Dermis microvascular lymphatic vessel endothelial cell (primary cell): ENCODE results near the gene PIPOX. TPM values are rescaled to one million over a fixed set of nuclear protein-coding genes. Genes with fewer than 3 reads are reported as not detected.

Experiments used
- DNase-seq, 2 donors: peaks; one replicate each; pipeline versions ENCODE4 v3.0.0 to v3.0.0-alpha.2; 2010; ENCODE audit warnings: low read depth in 2 of 2
- total RNA-seq: library from RNA; depleted of rRNA; stranded (reverse); fragments of >200 nt; gene quantifications from 2 replicates; pipeline ENCODE4 v1.2.1, GENCODE V29; 2014

PIPOX gene, protein sequence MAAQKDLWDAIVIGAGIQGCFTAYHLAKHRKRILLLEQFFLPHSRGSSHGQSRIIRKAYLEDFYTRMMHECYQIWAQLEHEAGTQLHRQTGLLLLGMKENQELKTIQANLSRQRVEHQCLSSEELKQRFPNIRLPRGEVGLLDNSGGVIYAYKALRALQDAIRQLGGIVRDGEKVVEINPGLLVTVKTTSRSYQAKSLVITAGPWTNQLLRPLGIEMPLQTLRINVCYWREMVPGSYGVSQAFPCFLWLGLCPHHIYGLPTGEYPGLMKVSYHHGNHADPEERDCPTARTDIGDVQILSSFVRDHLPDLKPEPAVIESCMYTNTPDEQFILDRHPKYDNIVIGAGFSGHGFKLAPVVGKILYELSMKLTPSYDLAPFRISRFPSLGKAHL
- total RNA-seq: 1.1 and 1.2 TPM in 2 replicates

DNA sequence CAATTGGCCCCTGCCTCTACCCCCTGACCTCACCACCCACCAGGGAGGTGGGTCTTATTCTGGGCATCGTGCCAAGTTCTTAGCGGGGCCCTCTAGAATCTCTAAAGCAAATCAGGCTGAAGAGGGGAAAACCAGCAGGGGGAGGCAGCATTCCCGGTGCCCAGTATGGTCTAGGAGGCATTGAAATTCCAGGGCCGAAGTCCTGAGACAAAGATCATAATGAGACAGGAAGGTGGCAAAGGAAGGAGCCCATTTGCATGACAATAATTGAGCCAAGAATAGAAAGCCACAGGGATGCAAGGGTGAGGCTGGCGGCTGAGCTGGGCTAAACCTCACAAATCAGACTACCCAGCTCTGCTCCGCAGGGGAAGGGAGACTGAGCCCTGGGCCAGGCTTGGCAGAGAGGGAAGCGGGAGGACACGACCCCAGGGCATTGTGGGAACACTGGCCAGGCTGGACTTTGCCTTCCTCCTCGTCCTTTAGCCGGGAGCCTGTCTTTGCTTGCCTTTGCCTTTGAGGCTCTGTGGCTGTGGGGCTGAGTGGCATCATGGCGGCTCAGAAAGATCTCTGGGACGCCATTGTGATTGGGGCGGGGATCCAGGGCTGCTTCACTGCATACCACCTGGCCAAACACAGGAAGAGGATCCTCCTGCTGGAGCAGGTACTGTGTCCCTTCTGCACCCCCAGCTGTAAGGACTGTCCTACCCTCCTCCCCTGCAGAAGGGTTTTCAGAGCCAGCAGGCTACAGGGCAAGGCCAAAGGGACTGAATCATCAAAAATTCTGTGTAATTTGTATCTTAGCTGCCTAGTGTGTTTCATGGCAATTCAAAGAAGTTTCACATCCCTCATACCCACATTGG lies at the start of gene PIPOX:
Gene PIPOX, plus strand, starts transcription at position 463 of the 860 bp plus-strand sequence. Its CDS starts 85 bp downstream, at position 548.
- DNase-seq: peak; percentile 7 to 43

DNA sequence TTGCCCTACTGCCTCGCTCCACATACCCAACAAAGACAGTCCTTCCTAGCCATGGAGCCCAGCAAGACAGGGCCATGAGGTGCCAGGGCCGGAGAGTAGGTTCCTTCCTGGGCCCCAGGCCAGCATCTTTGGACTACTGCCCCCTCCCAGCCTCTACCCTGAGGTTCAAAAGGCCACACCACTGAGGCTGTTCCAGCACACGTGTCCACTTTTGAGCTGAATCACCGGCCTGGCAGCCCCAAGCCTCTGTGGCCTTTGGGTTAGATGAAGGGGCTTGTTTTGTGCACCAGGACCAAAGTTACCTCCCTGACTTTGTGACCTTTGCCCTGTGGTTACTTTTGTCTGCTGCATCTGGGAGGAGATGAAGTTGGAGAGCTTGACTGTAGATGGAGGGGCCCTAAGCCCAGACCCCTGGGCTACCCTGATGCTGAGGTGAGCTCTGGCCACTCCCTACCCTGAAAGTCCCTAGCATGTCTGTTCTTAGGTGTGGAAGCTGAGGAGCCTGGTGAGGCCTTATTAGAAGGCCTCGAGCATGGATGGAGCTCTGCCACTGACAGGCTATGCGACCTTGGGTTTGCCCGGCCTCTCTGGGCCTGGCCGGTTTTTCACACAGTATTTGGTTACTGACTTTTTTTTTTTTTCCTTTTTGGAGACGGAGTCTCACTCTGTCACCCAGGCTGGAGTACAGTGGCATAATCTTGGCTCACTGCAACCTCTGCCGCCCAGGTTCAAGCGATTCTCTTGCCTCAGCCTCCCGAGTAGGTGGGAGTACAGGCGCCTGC lies 49.1 kb upstream of the PIPOX start:
- DNase-seq: no peak

DNA sequence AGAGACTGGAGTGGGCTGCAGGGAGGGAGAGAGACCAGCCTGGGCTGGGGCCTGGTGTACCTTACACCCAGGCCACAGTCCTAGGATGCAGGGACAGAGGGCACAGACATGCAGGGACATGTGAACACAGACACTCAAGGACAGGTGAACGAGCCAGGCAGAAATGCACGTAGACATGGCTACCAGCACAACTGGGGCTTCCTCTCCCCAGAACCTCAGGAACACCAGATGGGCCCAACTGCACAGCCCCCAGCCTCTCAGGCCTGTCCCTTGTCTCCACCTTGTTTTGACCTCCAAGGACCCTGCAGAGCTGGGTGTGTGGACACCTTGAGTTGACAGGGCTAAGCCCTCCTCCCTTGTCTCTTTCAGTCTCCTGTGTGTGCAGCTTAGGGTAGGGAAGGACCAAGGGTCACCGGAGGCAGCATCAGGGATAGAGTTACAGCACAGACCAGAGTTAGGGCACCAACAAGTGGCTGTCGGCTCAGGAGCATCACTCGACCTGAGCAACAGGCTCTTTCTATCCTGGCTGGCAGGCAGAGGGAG lies 46.3 kb upstream of the PIPOX start:
- DNase-seq: no peak

DNA sequence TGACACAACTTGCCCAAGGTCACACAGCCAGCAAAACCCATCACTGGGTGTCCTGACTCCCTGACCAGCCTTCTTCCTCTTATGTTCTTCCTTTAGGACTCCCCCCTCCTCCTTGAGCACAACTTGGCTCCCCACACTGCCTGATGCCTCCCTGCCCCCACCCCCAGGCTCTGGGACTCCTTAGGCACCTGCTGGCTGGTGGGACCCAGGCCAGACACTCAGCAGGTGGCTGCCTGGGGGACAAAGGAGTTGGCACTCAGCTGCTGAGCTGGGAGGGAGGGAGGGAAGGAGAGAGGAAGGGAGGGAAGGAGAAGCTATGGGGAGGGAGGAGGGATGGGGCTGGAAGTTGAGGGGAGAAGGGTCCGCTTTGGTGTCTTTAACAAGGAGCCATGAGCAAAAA lies 45.1 kb upstream of the PIPOX start:
- no peak for DNase-seq

DNA sequence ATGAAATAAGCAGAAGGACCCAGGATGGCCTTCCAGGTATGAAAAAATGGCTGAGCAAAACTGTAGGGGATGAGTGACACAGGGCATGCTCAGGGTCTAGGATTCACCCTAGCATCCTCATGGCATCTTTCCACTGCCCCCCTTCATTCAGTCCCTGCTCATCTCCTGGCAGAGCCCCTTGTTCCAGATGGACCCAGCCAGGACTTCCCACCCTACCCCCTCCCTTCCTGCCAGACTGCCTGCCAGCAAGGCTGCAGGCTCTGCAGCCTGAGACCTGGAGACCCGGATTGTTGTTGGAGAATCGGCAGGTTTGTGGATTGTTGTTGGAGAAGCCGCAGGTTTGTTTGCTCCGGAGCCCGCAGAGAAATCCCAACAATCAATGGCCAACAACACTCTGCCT lies 43.7 kb upstream of the PIPOX start:
- no peak for DNase-seq

DNA sequence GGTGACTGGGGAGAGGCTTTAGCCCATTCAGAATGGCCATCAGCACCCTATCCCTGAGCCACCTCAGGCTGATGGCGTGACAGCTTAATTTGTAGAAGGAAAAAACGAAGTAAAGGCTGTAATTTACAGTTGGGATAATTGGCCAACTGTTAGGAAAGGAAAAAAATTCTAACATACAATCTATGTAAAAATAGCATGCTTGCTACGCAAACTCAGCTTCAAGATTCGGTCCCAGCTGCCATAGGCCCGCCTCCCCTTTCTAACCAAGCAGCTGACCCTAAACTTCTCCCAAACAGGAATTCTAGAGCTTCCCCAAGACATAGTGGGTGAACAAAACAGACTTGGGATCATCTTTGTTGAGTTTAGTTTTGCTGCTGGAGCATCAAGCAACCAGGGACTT lies 42.0 kb upstream of the PIPOX start:
- no peak for DNase-seq

DNA sequence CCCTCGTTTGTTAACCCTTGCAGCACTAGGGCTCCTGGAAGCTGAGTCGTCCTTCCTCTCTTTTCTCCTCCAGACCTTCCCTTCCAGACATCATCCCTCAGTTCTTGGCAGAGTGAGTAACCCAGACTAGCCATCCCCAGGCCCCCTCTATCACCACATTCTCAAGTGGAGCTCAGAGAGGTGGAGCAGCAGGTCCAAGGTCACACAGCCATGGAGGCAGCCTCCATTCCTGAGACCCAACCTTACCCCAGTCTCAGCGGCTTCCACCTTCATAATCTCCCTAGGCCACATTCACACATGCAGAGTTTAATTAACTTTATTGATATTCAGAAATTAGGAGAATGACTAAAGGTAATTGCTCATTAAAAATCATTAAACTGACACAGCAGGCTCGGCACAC lies 40.1 kb upstream of the PIPOX start:
- no peak for DNase-seq

DNA sequence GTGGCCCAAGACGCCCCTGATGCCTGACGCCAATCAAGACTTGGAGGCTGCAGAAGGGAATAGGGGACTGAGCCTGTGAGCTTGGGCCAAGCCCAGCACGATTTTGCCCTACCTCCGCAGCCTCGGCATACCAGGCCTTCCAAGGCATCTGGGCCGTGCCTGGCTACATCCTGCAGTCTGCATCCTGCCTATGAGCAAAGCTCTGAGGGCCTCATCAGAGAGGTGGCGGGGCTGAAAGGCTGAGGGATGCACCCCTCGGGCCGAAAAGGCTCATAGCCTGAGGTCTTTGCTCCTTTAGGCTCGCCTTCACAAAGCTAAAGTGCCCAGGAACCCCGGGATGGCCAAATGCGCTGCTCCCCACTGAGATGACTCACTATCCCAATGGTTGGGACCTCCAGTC lies 39.7 kb upstream of the PIPOX start:
- DNase-seq: no peak

DNA sequence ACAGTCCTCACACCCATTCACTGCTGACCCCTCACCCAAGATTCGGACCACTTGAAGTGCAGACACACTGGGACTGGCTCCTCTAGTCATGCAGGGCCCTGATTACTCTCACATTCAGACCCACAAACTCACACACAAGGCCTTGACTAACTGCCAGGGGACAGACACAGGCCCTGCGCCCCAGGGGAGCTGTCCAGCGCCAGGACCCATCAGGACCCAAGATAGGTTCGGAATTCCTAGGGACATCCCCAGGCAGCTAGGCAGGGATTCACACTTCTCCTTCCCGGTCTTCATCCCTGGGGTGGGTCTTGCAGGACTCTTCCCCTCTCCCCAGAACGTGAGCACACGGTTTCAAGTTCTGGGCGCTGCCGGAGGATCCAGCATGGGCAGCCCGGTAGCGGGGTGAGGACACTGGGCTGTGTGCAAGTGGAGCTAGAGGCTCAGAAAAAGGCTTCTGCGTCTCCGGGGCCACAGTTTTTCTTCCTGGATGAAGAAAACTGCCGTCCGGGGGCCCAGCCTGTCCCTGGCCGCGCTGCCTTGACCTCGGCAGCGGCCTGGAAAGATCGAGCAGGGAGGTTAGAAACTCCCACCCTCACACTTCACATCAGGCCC lies 38.8 kb upstream of the PIPOX start:
- DNase-seq: peak in 1 of 2 donors; percentile 32

DNA sequence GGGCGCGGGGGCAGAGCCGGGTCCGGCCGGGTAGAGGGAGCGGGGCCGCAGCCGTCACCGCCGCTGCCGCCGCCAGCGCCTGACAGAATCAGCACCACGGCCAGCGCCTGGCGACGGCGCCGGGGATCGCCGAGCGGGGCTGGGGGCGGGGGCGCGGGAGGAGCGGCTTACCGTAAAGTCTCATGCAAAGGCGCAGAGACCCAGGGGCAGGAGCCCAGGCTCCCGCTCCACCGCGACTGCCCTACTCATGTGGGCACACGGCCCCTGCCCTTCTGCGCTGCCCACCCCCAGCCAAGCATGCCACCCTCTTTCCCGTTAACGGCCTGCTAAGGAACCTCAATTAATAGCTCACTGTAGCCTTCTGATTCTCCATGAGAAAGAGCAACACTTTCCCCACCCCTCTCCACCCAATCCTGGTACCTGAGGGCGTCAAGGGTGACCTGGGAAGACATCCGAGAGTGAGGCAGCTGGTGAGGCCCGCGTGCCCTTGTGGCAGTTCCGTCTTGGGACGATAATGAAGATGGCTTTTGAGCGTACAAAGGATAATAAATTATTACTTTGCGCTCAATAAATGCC lies 36.9 kb upstream of the PIPOX start, which contains the start of gene SEZ6:
Gene SEZ6, minus strand, starts transcription at position 98 of the 576 bp plus-strand sequence. CDS start 164 bp downstream, outside the sequence.
- peak; percentile 28 to 71 for DNase-seq

DNA sequence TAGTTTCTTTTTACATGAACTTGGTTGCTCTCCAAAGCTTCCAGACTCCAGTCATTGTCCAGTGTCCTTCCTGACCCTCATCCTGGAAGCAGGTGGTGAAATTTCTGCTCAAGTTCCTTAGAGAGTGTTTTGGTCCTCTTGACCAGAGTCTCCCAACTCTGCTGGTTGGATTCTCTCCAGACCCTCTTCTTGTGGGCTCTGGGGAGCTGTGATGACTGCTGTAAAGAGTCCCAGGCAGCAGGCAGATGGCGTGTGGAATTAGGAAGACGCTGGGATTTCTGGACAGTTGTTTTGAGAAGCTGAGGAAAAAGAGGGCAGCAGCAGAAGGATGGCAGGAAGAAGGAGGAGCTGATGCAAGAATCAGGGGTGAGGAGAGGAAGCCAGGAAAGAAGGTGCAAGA lies 35.5 kb upstream of the PIPOX start:
- no peak for DNase-seq

DNA sequence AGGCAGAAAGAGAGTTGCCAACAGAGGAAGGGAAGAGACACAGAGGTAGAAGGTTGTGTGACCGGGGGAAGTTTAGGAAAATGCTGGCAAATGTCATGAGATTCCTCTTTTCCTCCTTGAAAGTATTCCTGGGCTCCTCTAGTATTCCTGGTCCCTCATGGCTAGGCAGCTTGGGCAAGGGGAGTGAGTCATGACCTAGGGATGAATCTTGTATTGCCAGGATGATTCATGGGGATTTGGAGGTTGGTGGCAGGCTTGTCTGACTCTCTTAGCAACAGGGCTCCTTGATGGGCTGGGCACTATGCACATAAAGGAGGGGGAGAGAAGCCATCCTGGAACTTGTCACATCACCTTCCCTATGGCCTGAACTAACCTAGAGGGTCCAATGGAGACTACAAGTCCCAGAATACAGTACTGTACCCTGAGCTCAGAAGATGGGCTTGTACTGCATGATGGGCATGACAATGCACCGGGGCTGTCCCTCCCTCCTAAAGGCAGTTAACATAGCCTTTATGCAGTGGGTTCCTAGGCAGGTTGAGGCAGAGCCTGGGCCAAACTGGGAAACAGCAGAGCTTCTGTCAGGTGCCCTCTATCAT lies 35.0 kb upstream of the PIPOX start:
- no peak for DNase-seq

DNA sequence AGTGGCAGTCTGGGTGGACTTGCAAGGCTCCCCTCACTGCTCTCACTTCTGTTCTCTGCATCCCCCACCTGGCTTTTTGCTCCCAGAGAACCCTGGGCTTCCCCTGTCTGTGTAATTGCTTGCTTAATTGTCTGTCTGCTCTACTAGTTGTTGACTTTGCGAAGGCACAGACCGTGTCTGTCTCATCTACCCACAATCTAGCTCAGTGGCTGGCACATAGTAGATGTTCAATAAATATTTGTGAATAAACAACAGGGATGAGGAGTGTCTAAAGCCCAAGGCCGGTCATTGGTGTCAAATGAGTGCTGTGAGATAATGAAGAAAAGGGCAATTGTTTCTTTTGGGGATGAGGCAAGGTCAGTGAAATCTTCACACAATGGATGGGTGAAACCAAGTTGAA lies 34.4 kb upstream of the PIPOX start:
- DNase-seq: no peak

DNA sequence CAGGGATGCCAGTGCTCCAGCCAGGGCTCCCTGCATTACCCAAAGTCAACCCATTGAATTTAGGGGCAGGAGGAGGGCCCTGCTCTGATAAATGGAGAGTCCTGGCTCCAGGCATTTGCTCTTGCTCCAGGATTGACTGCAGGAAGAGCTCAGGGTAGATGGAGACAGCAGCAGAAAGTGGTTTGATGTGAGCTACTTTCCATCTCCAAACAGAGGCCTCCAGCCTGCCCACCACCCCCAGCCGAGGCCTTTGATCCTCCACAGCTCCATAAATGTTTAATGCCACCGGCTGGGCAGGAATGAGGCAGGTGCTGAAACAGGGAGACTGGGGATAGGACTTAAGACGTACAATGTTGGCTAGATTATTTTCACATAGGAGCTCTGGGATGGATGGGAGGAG lies 32.8 kb upstream of the PIPOX start:
- no peak for DNase-seq

DNA sequence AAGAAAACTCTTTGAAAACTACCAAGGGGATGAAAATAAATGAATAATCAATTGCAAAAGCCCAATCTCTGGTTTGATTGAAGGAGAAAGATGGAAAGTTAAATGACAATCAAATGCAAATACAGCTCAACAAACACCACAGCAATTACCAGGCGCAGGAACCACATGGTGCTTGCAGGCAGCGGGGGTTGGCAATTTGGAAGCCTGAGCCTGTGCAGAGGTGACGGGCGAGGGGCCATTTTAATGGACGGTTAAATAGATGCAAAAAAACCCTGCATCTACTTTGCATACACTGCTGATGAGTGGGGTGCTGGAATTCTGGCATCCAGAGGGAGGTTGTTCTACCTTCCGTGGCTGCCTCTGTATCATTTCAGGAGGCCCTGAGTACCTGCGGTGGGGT lies 32.4 kb upstream of the PIPOX start:
- DNase-seq: no peak

DNA sequence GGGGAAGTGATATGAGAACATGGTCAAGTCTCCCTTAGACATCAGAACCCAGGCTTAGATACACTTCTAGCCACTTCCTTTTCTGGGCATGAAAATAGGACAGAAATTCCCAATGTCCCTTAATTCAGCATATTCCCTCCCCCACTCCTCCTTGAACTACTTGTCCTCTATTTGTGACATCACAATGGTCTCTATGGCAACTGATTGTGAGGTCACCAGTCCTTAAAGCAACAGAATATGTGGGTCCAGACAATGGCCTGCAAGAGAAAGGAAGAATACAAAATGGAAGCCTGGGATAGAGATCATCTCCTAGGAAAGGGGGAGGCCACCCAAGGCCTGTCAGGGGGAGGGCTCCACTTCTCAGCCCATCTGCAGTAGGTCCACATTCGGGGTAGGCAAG lies 30.4 kb upstream of the PIPOX start:
- DNase-seq: no peak

DNA sequence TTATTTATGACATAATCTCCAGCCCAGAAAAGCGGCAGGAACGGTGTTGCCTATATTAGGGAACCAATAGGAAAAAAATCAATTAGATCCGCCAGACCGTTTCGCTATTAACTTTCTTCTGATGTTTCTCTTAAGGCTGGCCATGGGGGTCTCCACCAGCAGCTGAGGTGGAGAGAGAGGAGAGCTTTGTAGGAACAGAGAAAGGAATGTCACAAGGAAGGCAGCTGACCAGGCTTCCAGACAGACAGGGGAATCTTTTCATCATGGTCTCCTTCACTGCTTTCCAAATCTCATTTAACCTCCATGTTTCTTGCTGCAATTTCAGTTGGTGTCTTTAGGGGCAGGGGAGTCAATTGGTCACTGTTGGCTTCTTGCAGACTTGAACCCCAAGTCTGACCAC lies 28.2 kb upstream of the PIPOX start:
- no peak for DNase-seq

DNA sequence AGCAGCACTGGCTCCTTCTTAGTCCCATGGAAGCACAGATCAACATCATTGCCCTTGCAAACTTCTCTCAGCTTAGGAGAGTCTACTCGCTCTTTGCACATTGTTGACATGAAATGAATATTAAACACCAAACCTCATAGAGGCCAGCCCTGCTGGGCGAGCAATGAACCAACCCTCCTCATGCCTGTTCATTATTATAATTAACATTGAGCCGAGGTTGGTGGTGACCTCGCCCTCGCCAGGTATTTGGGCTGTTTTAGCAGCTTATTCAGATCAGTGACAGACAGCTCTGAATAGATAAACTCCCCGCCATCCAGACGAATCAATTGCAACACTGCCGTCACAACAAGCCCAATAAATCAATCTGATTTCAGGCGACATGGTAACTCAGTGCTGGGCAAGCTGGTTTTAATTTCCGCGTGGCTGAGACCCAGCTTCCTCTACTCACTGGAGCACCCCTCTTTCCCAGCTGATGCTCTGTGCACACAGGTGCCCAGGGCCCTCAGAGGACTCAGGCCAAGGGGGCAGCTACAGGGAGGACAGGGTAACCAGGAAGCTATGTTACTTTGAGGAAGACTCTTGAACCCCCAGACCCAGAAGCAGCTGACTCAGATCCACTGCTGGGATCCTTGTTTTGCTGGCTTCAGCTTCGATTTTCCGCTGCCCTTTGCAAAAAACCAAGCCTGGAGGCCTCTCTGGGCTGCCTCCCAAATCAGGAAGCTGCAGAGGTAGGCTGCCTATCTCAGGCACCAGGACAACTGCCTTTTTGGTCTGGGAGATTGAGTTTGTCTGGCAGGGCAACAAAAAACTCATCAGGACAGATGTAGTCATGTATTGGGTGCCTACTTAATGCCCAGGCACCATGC lies 26.4 kb upstream of the PIPOX start:
- DNase-seq: peak in 1 of 2 donors; percentile 14

DNA sequence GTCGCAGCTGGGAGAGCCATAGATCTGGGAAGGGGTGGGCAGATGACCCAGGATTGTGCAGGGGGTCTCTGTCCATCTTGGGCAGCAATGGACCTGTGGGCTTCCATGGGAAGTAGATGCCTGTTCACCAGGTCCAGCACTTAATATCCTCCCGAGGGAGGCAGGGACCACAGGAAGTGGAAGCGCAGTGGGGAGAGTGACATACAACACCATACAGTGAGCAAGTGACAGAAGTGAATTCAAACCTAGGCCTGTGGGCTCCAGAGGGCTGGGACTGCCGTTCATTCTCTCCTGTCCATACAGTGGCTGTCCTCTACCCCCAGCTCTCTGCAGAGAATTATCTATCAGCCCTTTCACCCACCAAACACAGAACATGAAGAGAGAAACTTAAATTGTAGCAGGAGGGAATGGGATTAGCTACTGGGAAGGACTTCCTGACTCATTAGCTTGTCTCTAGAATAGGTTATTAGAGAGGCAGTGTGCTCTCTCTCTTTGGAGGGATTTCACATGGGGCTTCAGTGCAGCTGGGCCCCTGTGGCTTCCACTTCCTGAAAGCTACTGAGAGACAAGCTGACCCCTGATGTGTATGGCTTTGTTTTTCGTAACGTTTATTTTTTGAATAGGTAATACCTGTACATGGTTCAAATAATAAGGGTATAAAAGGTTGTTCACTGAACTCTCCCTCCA lies 24.0 kb upstream of the PIPOX start:
- DNase-seq: no peak
